HG02970 (cell line): ENCODE data around the gene NEK7.

ENCODE experiments used
- ATAC-seq: cut with Tn5 transposase; IDR thresholded peaks from one replicate; pipeline ENCODE4 v1.9.1; 2021; ENCODE audit warnings: mild to moderate bottlenecking, moderate library complexity, moderate number of reproducible peaks; ENCODE audit not compliant: unreplicated experiment, low FRiP score

NEK7 gene

DNA sequence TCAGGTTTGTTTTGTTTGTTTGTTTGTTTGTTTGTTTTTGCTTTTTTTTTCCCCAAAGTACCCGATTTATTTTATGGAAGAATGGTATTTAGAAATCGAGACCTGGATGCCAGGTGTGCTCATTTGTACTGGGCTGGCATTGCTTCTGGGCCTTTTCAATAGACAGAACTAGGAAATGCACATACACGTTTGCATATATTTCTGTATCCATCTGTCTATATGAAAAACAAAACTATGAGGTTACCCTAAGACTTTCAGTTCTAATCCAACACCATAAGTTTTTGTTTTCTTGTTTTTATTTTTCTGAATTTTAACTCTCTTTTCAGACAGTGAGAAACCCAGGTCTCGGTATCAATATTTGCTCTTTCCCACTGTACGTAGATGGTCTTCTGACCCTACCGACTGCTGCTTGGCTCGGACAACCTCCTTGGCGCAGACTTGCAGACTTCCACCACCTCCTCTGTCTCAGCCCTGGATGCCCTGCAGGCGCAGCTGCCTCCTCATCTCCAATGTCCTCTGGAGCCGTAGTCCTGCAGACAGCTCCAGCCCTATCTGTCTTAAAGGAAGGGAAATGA lies 171.7 kb downstream of the NEK7 start:
- ATAC-seq: no peak

DNA sequence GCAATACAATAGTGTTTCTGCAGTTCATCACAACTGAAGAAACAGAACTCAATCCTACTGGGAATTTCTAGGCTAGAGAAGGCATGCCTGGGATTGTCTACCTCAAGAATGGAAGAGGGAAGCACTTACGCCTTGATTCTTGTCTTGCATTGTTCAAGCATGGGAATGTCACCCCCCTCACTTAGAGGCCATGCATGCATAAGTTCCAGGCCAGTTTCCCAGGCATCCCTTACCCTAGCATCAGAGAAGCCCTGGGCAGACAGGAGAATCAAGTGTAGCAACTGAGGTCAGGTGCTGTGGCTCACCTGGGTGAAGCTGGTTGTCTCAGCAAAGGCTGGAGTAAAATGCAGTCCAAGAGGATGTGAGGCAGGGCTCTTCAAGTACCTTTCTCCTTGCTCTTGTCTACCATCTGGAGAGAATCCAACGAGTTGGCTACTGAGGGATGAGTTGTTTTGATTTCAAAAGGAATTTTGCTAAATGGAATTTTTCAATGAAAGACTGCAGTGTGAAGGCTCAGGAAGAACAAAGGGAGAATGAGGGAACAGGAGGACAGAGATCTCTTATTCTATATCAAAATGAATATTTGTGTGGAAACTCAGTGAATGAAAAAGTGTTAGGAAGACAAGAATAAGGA lies 174.3 kb downstream of the NEK7 start:
- no peak for ATAC-seq

GRCh38 chr1:198333744-198334143 lies 176.9 kb downstream of the NEK7 start:
- ATAC-seq: no peak

GRCh38 chr1:198335663-198336062 lies 178.9 kb downstream of the NEK7 start:
- no peak for ATAC-seq

GRCh38 chr1:198337886-198338285 lies 181.1 kb downstream of the NEK7 start:
- ATAC-seq: no peak

GRCh38 chr1:198340139-198340538 lies 183.3 kb downstream of the NEK7 start:
- no peak for ATAC-seq

DNA sequence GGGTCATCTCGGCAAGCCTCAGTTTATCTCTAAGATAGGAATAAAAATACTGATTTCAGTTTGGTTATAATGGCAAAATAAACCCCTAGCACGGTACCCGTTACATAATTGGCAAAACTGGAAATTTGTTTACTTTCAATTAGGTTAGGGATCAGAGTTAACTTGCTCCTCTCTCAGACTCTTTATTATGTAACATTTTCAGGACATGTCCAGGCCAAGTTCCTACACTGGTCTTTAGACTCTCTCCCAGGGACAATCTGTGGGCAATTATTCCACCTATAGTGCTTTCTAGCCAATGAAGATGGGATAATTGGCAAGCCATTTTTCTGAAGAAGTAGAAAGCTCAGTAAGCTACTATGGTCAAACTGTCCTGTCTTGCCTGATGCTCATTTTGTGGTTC lies 189.4 kb downstream of the NEK7 start:
- no peak for ATAC-seq

DNA sequence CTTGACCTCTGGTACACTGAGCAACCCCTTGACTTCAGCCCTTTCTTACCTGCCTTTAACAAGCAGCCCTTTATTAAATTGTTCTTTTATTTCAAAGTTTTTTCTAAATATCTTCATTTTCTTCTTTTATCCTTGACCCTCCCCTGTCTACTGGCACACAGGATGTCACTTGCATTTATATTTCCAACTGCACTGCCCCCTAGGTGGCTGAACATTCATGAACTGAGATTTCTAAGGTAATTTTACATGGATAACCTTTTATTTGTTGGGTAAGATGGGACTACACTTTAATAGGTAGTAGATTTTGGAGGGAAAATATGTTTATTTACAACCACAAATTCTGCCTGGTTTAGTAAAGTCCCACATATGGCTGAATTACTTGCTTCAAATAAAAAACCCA lies 193.7 kb downstream of the NEK7 start:
- ATAC-seq: no peak

GRCh38 chr1:198352975-198353695 lies 196.3 kb downstream of the NEK7 start:
- ATAC-seq: peak; percentile 84

DNA sequence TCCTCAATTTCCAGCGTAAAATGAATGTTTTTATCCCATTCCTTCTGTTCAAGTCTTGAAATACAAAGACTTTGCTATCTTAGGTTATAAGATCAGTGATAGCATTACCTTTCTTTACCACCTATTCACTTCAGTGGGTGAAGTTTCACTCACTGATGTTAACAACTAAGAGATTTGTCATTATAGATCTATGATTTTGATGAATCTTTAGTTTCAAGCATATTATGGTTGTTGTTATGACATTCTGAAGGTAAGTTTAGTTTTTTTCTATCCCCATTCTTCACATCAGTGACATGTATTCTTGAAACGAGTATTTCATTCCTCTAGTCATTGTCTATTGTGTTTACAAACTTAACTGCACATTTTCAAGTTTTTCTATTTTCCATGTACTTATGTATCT lies 201.1 kb downstream of the NEK7 start:
- ATAC-seq: no peak

DNA sequence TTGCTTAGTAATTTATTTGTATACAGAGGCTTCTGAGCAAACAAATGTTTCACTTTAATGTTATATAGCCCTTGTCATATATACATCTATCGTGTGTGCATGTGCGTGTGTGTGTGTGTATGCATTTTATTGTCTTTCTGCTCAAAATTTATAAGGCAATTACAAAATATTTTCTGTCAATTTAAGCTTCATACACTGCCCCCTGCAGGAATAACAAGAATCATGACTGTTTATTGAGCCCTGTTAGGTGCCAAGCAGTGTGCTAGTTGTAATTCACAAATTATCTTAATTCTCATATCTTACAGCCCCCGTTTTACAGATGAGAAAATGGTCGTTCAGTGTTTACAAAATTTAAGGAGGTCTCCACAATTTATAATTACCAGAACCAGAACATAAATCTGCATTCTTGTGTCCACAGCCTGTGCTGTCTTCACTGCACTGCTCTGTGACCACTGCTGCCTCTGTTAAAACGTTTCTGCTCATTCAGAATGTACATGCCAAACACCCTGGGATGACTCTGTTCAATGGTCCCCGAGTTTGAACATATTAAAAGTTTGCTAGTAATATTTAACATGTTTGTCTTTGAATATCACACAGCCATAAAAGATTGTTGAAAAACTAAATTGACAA lies 202.3 kb downstream of the NEK7 start:
- no peak for ATAC-seq

DNA sequence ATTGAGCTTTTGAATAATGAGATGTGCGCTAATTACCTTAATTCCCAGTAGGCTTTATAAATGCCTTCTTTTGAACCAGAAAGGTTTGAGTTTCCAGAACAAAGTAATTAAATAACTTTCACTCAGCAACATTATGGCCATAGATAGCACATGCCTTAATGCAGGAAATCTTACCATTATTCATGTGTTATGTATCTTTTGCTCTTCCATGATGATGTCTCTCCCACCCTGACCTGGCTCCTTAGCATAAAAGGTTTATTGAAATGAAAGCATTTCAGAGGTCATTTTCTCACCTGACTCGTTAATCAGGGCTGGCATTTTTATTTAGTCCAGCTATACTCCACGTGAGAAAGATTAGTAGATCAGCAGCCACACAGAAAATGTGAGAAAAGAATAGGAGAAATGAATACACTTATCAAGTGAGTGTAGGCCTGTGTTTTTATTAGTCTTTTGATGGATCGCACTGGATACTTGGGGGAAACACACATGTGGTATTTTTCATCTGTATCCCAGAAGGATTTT lies 203.5 kb downstream of the NEK7 start:
- no peak for ATAC-seq

DNA sequence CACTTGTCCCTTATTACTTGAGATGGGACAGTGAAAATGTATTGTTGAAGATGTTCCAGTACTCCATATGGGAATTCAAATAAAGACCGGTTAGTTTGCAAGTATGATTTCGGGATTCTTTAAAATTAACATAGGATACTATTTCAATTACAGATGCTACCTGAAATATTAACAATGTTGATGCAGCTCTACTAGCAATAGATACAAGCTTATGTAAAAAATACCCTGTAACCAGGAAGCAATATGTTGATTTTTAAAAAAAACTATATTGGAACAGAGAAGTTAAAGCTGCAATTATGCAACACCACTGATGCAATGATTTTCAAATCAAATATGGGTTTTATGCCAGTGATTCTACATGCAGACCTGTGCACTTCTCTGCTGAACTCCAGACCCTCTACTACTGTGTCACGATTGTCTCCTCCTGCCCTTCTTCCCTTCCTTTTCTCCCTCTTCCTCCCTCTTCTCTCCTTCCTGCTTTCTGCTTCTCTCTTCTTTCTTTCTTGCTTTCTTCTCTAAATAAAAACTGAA lies 204.5 kb downstream of the NEK7 start:
- no peak for ATAC-seq

- ATAC-seq: no peak
Measured at GRCh38 chr1:198363625-198364151, 206.9 kb downstream of the NEK7 start.

- ATAC-seq: no peak
Measured at GRCh38 chr1:198364471-198364870, 207.7 kb downstream of the NEK7 start.

DNA sequence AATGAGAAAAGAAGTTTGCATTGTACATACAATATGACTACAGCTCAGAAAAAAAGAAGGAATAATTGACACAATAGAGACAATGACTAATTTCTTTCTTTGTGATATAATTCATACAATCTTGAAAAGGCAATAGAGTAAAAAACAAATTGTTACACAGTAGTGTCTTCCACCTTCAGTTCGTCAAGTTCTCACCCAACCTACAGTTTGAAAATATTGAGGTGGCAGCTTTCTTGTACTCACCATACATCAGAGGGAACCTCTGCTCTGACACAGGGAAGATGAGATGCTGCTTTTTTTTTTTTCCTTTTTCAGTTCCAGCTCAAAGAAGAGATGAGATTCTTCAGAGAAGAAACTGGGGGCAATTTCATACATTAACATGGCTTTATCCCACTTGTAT lies 210.5 kb downstream of the NEK7 start:
- no peak for ATAC-seq

DNA sequence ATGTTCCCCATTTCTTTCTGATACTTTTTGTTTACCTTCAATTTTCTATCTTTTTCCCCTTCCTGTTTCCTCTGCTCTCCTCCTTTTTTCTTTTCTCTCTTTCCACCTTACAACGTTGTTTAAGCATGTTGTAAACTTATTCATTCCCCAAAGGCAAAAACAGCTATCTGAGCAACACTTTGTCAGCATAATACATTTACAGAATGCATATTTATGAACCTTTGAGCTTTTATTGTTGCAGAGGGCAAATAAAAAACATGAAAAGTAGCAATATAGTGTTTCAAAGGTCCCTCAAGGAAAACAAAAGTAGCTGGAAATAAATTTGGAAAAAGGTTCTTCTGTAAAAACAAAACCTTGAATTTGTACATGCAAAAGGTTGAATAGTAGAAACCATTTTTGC lies 214.2 kb downstream of the NEK7 start:
- ATAC-seq: no peak
